ENCODE measurements around the gene CASP3. TPM values are rescaled to one million over a fixed set of nuclear protein-coding genes. Genes with fewer than 3 reads are reported as not detected.

The CASP3 gene
- total and polyA plus RNA-seq, 2 donors (not counting 1 experiment from before 2014, with no cell fraction given), result 26.4 to 41.1 TPM

GRCh38 chr4:184636144-184636543, 13.1 kb downstream of the CASP3 start:
- DNase-seq (ENCODE audit: low read depth in 2 of 2), result no peak
- TF ChIP-seq CTCF (conservative IDR thresholded peaks at IDR 0.05 in 1 of 2, IDR thresholded peaks at IDR 0.05 in 1 of 2; ENCODE audit: low read depth in 1 of 2, low read length in 2 of 2), result no peak
- no peak for TF ChIP-seq EZH2 (IDR thresholded peaks at IDR 0.05; ENCODE audit: low read length, missing control alignments)
- Histone ChIP-seq H3K36me3 (ENCODE audit: control insufficient read depth, insufficient read depth, low read length) (peaks cover 10% of the 10 kb centered on the region), H3K27me3 (ENCODE audit: control insufficient read depth, insufficient read depth, low read length) (no peaks in the 10 kb centered on the region), H3K4me2 (ENCODE audit: extremely low read depth, insufficient read depth, low read length) (no peak overlapping the region), H2AFZ (ENCODE audit: low read length) (no peak overlapping the region), H3K79me2 (ENCODE audit: control insufficient read depth, insufficient read depth, low read length) (peaks cover 16% of the 10 kb centered on the region), H3K9me3 (ENCODE audit: control insufficient read depth, insufficient read depth, low read depth, low read length) (no peaks in the 10 kb centered on the region), H4K20me1 (ENCODE audit: control insufficient read depth, extremely low read depth, insufficient read depth, low read length) (no peaks in the 10 kb centered on the region), H3K4me1 (ENCODE audit: control insufficient read depth, extremely low read depth, insufficient read depth, low read length) (no peaks in the 10 kb centered on the region), H3K9ac (ENCODE audit: insufficient read depth, low read length) (no peak overlapping the region), H3K27ac (ENCODE audit: insufficient read depth, low read length) (no peak overlapping the region), H3K4me3 (replicated peaks in 1 of 4; ENCODE audit: control extremely low read depth in 1 of 4, insufficient read depth in 1 of 4, low read depth in 3 of 4, low read length in 4 of 4) (no peak overlapping the region)

- Histone ChIP-seq H3K79me2 (ENCODE audit: control insufficient read depth, insufficient read depth, low read length) (peaks cover 10% of the 10 kb centered on the region), H3K9me3 (ENCODE audit: control insufficient read depth, insufficient read depth, low read depth, low read length) (no peaks in the 10 kb centered on the region), H3K36me3 (ENCODE audit: control insufficient read depth, insufficient read depth, low read length) (peaks cover 10% of the 10 kb centered on the region), H3K4me3 (replicated peaks in 1 of 4; ENCODE audit: control extremely low read depth in 1 of 4, insufficient read depth in 1 of 4, low read depth in 3 of 4, low read length in 4 of 4) (no peak overlapping the region), H3K27ac (ENCODE audit: insufficient read depth, low read length) (no peak overlapping the region), H3K4me1 (ENCODE audit: control insufficient read depth, extremely low read depth, insufficient read depth, low read length) (no peaks in the 10 kb centered on the region), H2AFZ (ENCODE audit: low read length) (no peak overlapping the region), H3K4me2 (ENCODE audit: extremely low read depth, insufficient read depth, low read length) (no peak overlapping the region), H4K20me1 (ENCODE audit: control insufficient read depth, extremely low read depth, insufficient read depth, low read length) (no peaks in the 10 kb centered on the region), H3K27me3 (ENCODE audit: control insufficient read depth, insufficient read depth, low read length) (no peaks in the 10 kb centered on the region), H3K9ac (ENCODE audit: insufficient read depth, low read length) (no peak overlapping the region)
- TF ChIP-seq CTCF (conservative IDR thresholded peaks at IDR 0.05 in 1 of 2, IDR thresholded peaks at IDR 0.05 in 1 of 2; ENCODE audit: low read depth in 1 of 2, low read length in 2 of 2) (no peak), EZH2 (IDR thresholded peaks at IDR 0.05; ENCODE audit: low read length, missing control alignments) (no peak)
- DNase-seq (ENCODE audit: low read depth in 2 of 2), result peak in 1 of 2 donors; percentile 32
Observed at GRCh38 chr4:184635381-184635780, 13.9 kb downstream of the CASP3 start.

- H3K36me3 ChIP-seq (ENCODE audit: control insufficient read depth, insufficient read depth, low read length), result peaks cover 8% of the 10 kb centered on the region
- no peak for DNase-seq (ENCODE audit: low read depth in 2 of 2)
Observed at GRCh38 chr4:184632842-184633241, 16.4 kb downstream of the CASP3 start.

More at GRCh38 chr4:184632842-184633241, 16.4 kb downstream of the CASP3 start:
- H3K9me3 ChIP-seq (ENCODE audit: control insufficient read depth, insufficient read depth, low read depth, low read length), result no peaks in the 10 kb centered on the region
- no peaks in the 10 kb centered on the region for H3K27me3 ChIP-seq (ENCODE audit: control insufficient read depth, insufficient read depth, low read length)
- no peak overlapping the region for H2AFZ ChIP-seq (ENCODE audit: low read length)
- no peak overlapping the region for H3K4me2 ChIP-seq (ENCODE audit: extremely low read depth, insufficient read depth, low read length)
- H3K79me2 ChIP-seq (ENCODE audit: control insufficient read depth, insufficient read depth, low read length), result no peaks in the 10 kb centered on the region
- H3K27ac ChIP-seq (ENCODE audit: insufficient read depth, low read length), result no peak overlapping the region
- H3K4me3 ChIP-seq (replicated peaks in 1 of 4; ENCODE audit: control extremely low read depth in 1 of 4, insufficient read depth in 1 of 4, low read depth in 3 of 4, low read length in 4 of 4), result no peak overlapping the region
- H3K9ac ChIP-seq (ENCODE audit: insufficient read depth, low read length), result no peak overlapping the region
- no peaks in the 10 kb centered on the region for H4K20me1 ChIP-seq (ENCODE audit: control insufficient read depth, extremely low read depth, insufficient read depth, low read length)
- H3K4me1 ChIP-seq (ENCODE audit: control insufficient read depth, extremely low read depth, insufficient read depth, low read length), result no peaks in the 10 kb centered on the region
- no peak for TF ChIP-seq CTCF (conservative IDR thresholded peaks at IDR 0.05 in 1 of 2, IDR thresholded peaks at IDR 0.05 in 1 of 2; ENCODE audit: low read depth in 1 of 2, low read length in 2 of 2)
- TF ChIP-seq EZH2 (IDR thresholded peaks at IDR 0.05; ENCODE audit: low read length, missing control alignments), result no peak
